Tibial nerve (tissue), 3 donors: ENCODE measurements around the gene GLRX2.
A peak's percentile ranks its signal among the peaks of the same experiment; 100 is the strongest.

Experiments
- CTCF ChIP-seq, 5 experiments: fragments of 200-600 bp in 3 of 5; fragments of 450-650 bp in 2 of 5; sonication (generic) in 3 of 5; IDR thresholded peaks; one replicate each; pipeline ENCODE4 v1.5.1; 2016 to 2019; ENCODE audit warnings: antibody characterized with exemption in 5 of 5, mild to moderate bottlenecking in 3 of 5, moderate library complexity in 2 of 5
- POLR2A ChIP-seq, 2 donors: fragments of 450-650 bp; IDR thresholded peaks; one replicate each; pipeline ENCODE4 v1.6.1; 2017; ENCODE audit warnings: antibody characterized with exemption in 2 of 2, mild to moderate bottlenecking in 2 of 2, moderate library complexity in 2 of 2

GRCh38 chr1:193143285-193143684 lies 38.1 kb upstream of the GLRX2 start:
- TF ChIP-seq CTCF (IDR thresholded peaks at IDR 0.05) = peak in 3 of 5 experiments; percentile 5 to 30 (median 27)
- no peak for TF ChIP-seq POLR2A (IDR thresholded peaks at IDR 0.05)
